DMS114 treated with DMSO at 0.1 percent for 48 hours (cell line): ENCODE data around the gene NMNAT2.

Experiments used
- DNase-seq: peaks from one replicate; lab custom pipeline; 2025; ENCODE audit not compliant: unreplicated experiment; lab: John Stamatoyannopoulos, UW

NMNAT2 gene

GRCh38 chr1:183366116-183366515, 52.1 kb downstream of the NMNAT2 start:
- DNase-seq, result no peak

DNA sequence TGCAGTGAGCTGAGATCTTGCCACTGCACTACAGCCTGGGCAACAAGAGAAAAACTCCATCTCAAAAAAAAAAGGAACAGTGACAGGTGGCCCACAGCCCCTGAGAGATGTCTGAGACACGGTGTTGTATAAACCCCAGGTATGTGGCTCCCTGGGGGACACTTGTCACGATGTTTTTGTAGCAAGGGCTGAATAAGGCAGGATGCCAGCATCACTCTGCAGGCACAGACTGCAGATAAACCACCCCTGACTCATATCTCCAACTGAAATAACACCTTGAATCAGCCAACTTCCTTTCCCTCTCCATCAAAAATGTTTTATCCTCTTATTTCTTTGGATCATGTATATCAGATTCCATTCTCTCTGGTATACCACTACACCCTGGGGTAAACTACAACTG, 52.5 kb downstream of the NMNAT2 start:
- no peak for DNase-seq

GRCh38 chr1:183365093-183365492, 53.1 kb downstream of the NMNAT2 start:
- no peak for DNase-seq

DNA sequence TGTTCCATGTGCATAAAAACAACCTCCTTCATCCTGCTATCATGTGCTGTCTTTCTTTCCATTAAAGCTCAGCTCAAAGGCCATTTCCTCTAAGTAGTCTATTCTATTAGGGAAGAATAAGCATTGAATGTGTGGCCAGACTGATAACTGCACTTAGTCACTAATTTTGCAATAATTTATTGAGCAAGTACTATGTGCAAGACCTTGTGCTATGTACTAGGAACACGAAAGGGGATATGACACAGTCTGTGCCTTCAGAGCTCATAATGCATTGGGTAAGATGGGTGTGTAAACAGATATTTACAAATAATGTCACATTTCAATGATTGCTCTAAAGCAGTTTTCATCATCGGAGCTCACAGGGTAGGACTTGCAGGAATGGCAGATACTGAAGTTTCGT, 54.2 kb downstream of the NMNAT2 start:
- no peak for DNase-seq

GRCh38 chr1:183361081-183361480, 57.1 kb downstream of the NMNAT2 start:
- DNase-seq, result no peak

DNA sequence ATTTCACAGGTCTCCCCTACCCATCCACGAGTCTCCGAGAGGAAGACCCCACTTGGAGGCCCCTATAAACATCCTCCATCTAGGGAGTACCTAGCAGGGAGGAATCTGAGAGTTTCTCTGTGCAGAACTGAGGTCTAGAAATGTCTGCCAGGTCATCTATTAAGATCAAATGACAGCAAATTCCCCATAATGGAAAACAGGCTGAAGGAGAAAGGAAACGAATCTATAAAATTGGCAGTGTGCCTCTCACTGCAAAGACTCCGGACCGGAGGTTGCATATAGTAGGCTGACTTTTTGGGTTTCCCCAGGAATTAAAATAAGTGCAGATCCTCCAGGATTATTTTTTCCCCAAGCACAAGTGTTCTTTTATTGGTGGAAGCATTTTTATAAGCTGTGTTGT, 57.7 kb downstream of the NMNAT2 start:
- DNase-seq, result no peak

- no peak for DNase-seq
Measured at GRCh38 chr1:183356534-183357182, 61.5 kb downstream of the NMNAT2 start.

DNA sequence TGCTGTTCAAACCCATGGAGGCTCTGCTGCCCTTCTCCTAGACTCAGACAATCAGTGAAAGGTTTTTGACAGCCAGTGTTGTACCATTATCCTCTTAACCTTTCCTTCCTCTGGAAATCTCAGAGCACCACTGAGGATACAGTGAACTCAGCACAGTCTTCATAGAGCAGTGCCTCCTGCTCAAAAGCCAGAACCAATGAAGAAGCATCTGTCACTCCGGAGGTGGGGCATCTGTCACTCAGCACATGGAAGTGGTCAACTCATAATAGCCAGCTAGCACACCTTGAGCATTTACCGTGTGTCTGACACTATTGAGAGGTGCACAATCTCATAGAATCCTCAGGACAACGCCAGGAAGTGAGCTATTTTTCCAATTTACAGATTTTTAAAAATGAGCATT, 62.4 kb downstream of the NMNAT2 start:
- DNase-seq, result no peak

- DNase-seq, result no peak
Measured at GRCh38 chr1:183355181-183355580, 63.0 kb downstream of the NMNAT2 start.

DNA sequence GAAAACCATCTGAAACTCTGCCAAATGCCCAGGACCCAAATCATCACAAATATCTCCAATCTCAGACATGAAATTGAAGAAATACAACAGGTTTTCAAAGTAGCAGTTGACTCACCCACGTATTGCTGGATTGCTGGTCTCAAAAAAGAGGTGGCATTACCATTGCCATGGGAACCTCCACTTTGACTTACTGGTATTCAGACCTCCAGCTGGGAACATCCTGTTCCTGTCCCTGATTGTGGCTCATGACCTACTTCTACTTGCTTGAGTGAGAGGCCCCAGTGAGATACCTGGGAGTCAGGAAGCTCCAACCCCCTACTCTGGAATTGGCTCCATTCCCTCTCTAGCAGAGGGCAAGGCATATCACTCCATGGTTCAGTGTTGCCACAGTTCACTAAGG, 64.6 kb downstream of the NMNAT2 start:
- no peak for DNase-seq

DNA sequence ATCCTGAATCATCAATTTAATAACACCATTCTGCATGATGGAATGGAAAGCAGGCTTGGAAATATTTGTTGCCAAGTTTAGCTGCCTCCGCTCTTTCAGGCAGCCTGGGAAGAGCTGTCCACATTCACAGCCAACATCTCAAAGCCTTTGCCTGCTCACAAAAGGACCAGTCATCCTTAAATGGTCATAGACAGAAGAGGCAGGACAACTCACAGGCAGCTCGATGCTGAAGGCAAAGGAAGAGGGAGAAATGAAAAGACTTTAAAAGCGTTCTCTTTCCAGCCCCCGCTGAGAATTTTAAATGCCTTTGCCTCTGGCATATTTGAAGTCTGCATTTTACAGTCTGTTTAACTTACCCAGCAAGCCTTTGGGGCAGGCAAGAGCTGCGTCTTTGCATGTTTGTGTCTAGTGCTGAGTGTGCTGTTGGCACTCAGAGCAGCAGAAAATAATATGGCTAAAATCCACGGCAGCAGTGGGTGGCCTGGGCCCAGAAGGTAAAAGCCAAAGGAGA, 68.9 kb downstream of the NMNAT2 start:
- no peak for DNase-seq

DNA sequence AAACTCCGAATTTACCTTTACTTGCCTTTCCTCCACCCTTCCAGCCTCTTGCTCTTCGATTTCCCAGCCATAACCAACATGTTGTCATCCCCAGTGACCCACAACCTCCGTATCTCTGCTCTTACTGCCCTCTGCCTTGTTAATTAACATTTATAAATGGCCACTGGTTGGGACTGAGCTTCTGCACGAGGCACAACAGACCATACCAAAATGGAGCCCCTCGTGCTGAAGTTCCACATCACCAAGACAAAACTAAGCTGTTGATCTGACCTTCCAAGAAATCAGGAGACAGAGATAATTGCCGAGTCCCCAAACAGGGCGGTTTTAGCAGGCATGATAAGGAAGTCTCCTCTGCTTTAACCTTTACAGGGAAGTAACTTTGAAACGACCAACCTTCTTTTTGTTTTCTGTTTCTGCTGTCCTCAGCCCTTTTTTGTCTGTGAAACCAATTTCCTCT, 71.9 kb downstream of the NMNAT2 start:
- DNase-seq, result no peak

DNA sequence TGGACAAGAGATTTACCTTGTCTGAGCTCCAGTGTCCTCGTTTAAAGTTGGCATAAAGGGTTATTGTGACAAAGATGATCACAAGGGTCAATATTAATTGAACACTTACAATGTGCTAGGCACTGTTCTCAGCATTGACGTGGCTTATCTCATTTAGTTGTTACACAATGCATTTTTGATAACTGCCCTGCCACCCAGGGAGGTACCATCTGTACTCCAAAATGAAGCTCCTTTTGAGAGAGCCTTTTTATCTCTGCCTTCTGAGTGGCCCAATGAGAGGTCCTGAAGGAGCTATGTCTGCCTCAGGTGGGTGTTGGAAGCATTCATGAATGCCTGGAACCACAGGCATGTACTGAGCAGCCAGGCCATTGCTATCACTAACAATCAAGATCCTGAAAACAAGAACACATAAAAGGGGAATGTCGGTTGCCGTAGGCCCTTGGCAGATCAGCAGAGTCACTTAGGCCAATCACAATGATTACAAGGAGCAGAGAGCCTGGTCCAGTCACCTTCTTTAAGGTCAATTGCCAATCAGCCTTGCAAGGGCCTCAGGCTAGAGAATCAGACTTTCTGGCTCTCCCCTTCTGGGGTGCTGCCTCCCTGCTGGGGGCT, 78.5 kb downstream of the NMNAT2 start:
- no peak for DNase-seq

GRCh38 chr1:183331091-183331742, 87.0 kb downstream of the NMNAT2 start:
- no peak for DNase-seq

GRCh38 chr1:183330335-183330734, 87.8 kb downstream of the NMNAT2 start:
- DNase-seq, result no peak

DNA sequence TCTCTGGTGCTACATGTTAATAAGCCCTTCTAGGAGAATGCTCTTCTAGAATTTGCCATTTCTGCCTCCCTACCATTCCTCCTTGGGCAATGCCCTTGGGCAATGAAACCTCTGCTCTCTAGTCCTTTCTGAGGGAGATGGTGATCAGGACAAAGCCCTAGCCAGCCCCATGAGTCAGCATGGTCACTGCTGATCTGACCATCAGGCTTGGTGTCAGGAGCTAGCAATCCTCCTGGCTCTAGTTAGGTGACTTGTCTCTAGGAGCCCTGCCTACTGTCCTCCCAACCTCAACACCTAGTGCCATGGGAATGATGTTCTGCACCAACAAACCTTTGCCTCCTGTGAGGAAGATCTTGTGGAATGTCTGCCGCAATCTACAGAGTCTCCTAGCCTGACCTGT, 89.8 kb downstream of the NMNAT2 start:
- DNase-seq, result no peak

DNA sequence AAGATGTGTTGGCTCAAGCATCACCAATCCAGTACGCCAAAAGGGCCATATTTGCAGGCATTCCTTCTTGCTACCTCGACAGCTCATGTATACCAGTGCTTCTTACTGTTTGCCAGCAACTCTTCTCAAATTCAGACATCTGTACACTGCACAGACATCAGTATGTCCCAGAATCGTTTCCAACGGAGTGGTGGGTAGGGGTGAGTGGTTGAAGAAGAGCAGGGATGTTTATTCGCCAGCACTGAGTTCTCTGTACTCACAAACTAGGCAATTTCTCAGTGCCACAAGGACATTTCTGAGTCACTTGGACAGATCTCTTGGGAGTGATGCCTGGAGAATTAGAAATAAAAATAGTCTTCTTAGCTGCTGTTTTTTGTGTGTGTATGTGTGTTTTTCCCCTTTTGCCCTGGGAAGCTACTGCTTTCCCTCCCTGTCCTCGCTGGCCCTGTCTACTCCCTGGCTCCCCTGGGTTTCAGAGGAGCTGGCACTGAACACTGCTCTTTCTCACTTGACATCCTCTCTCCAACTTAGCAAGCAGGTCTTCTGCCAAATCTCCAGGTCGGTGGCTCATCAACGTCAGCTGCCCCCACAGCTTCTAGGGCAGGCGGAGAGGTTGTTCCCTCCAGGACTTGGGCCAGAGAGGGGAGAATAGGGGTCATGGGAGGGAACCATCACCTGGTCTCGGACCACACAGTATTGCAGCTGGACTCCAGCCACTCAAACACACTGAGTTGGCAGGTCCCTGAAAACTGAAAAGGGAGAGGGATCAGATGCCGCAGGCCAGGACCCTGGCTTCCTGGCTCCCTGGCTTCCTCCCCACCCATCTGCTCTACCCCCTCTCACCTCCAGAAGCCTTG, 90.5 kb downstream of the NMNAT2 start:
- DNase-seq, result no peak

DNA sequence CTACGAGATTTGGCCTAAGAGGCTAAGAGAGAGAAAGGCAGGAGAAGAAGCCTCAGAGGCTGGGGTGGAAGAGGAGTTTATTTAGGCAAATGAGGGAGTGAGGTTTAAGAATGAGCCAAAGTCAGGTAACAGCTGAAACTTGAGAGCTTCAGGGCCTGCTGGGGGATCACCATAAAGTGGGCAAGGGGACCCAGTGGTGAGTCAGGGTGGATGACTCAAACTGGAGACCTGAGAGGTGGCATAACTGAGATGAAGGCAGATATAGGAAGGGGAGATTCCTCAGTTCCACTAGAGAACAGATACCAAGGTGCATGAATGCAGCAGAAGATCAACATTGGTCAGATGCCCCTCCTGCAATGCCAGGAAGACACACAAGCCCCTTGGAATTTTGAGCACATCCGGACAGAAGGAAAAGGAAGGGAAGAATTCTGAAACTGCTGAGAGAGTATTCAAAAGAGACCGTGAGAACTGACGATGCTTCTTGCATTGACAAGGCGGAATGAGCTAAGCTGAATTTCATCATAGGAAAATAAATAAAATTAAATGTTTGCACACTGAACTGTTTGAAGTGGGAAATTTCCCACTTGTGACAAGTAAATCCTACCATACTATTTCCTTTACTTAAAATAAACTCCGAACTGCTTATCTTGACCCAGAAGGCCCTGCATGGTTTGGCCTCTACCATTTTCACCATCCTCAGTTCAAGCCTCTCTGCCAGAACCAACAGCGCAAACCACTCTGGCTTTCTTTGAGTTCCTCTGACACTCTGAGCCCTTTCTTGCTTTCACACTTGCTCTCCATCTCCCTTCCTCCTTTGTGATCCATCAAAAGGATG, 94.1 kb downstream of the NMNAT2 start:
- no peak for DNase-seq

DNA sequence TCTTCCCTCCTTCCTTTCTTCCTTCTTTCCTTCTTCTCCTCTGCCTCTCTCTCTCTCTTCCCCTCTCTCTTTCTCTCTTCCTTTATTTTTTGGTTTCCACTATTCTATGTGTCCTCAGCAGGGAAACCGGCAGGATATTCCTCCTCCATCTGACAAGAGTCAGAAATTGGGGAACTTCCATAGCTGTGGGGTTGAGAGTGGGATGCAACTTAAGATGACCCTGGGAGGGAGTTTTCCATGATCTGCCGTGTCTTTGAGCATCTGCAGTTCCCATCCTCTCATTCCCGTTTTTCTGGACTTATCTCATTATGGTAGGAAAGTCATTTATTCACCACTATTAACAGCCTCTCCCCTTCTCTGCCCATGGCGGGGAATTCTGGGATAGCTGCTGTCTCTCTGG, 98.6 kb downstream of the NMNAT2 start:
- DNase-seq, result no peak

- no peak for DNase-seq
Measured at GRCh38 chr1:183319051-183319450, 99.1 kb downstream of the NMNAT2 start.
